Measurements from ENCODE around the gene ZNF444. TPM values are rescaled to one million over a fixed set of nuclear protein-coding genes. Genes with fewer than 3 reads are reported as not detected.
"Not testable (repeated sequence)": the region's sequence is repeated elsewhere in the genome, so short reads cannot be mapped to it uniquely, and the experiment has no call there.

The ZNF444 gene
- total RNA-seq, 1 experiment from 2014 or later, result 31.7 TPM

GRCh38 chr19:56193981-56194640, 53.0 kb downstream of the ZNF444 start:
- Histone ChIP-seq H3K9me2 (ENCODE audit: insufficient read depth) (no peaks in the 10 kb centered on the region), H3K27ac (ENCODE audit: low read depth, low read length) (no peak overlapping the region), H3K4me3 (replicated peaks in 1 of 2; ENCODE audit: low read depth in 1 of 2, low read length in 2 of 2) (no peak overlapping the region), H3K4me1 (ENCODE audit: control insufficient read depth in 1 of 2, insufficient read depth in 2 of 2, low read length in 2 of 2) (no peaks in the 10 kb centered on the region), H3K27me3 (ENCODE audit: insufficient read depth, low read length) (no peaks in the 10 kb centered on the region; the same call in 1 of the 2 replicates), H3K36me3 (ENCODE audit: control insufficient read depth in 1 of 2, insufficient read depth in 2 of 2, low read length in 2 of 2) (no peaks in the 10 kb centered on the region), H4K20me1 (ENCODE audit: insufficient read depth) (no peaks in the 10 kb centered on the region), H2AFZ (ENCODE audit: low read depth, low read length, poor library complexity, severe bottlenecking) (no peak overlapping the region), H3K4me2 (ENCODE audit: low read length) (no peak overlapping the region), H3K9me3 (ENCODE audit: control insufficient read depth in 1 of 2, insufficient read depth in 1 of 2, low read depth in 1 of 2, low read length in 2 of 2) (no peaks in the 10 kb centered on the region), H3K9ac (ENCODE audit: low read length) (no peak overlapping the region), H3K79me2 (ENCODE audit: insufficient read depth, low read length) (no peaks in the 10 kb centered on the region)
- ATAC-seq, result no peak
- no peak for DNase-seq (ENCODE audit: low read depth, low spot score)
- ChIA-PET RAD21 (ENCODE audit: low non-redundant PET in 1 of 2, low total read pairs in 2 of 2, uncharacterized antibody in 2 of 2, unreplicated experiment in 2 of 2) (no interaction called here), CTCF (interaction anchor here (1.0 kb wide), 1 partner anchor 118 kb away, joined by 3 read pairs; no protein-coding TSS in a partner anchor), POLR2A (no interaction called here)
- BruUV-seq (replicated peaks), result no TSS peak
- TF ChIP-seq POLR2A (IDR thresholded peaks at IDR 0.05; ENCODE audit: borderline replicate concordance, extremely low read depth, insufficient read depth, insufficient read length) (no peak), EZH2 (IDR thresholded peaks at IDR 0.05) (no peak), FOSL1 (IDR thresholded peaks at IDR 0.05; ENCODE audit: low read depth) (no peak), MAX (IDR thresholded peaks at IDR 0.05) (no peak), EZH2phosphoT487 (IDR thresholded peaks at IDR 0.05; ENCODE audit: borderline replicate concordance) (no peak), CBX3 (IDR thresholded peaks at IDR 0.05; ENCODE audit: low read depth) (no peak), REST (IDR thresholded peaks at IDR 0.05; ENCODE audit: low read depth) (no peak), SIN3A (IDR thresholded peaks at IDR 0.05; ENCODE audit: low read depth) (no peak), SP1 (IDR thresholded peaks at IDR 0.05; ENCODE audit: low read depth) (no peak), ZNF274 (IDR thresholded peaks at IDR 0.05; ENCODE audit: low read depth, low read length) (no peak), SRF (IDR thresholded peaks at IDR 0.05; ENCODE audit: low read depth) (no peak), ZBTB33 (IDR thresholded peaks at IDR 0.05; ENCODE audit: extremely low read depth, insufficient replicate concordance, low read length) (no peak), ELF1 (IDR thresholded peaks at IDR 0.05; ENCODE audit: borderline replicate concordance, low read depth) (no peak), CEBPB (IDR thresholded peaks at IDR 0.05; ENCODE audit: low read depth) (no peak)
- intact Hi-C loops (cut with micrococcal nuclease), result no loop called here

GRCh38 chr19:56197646-56198045, 56.6 kb downstream of the ZNF444 start, which contains the start of gene ZSCAN5B:
TSS of gene ZSCAN5B (minus strand) at chr19:56197783. CDS start at chr19:56193052, 4,731 bp downstream.
- H3K36me3 ChIP-seq (ENCODE audit: control insufficient read depth in 1 of 2, insufficient read depth in 2 of 2, low read length in 2 of 2); H4K20me1 ChIP-seq (ENCODE audit: insufficient read depth); H3K4me3 ChIP-seq (replicated peaks in 1 of 2; ENCODE audit: low read depth in 1 of 2, low read length in 2 of 2); H3K9me2 ChIP-seq (ENCODE audit: insufficient read depth); H3K27ac ChIP-seq (ENCODE audit: low read depth, low read length); H2AFZ ChIP-seq (ENCODE audit: low read depth, low read length, poor library complexity, severe bottlenecking); H3K9me3 ChIP-seq (ENCODE audit: control insufficient read depth in 1 of 2, insufficient read depth in 1 of 2, low read depth in 1 of 2, low read length in 2 of 2); CTCF ChIA-PET; H3K9ac ChIP-seq (ENCODE audit: low read length); POLR2A ChIA-PET; intact Hi-C loops (cut with micrococcal nuclease); ATAC-seq; DNase-seq (ENCODE audit: low read depth, low spot score); H3K4me2 ChIP-seq (ENCODE audit: low read length); H3K4me1 ChIP-seq (ENCODE audit: control insufficient read depth in 1 of 2, insufficient read depth in 2 of 2, low read length in 2 of 2); BruUV-seq (replicated peaks); H3K27me3 ChIP-seq (ENCODE audit: insufficient read depth, low read length); H3K79me2 ChIP-seq (ENCODE audit: insufficient read depth, low read length); RAD21 ChIA-PET (ENCODE audit: low non-redundant PET in 1 of 2, low total read pairs in 2 of 2, uncharacterized antibody in 2 of 2, unreplicated experiment in 2 of 2): not testable (repeated sequence)
